Ovary (tissue), 3 donors: ENCODE measurements around the gene RPRML.

Experiments
- CTCF ChIP-seq, 3 donors: fragments of 450-650 bp in 2 of 3; fragments of 200-600 bp in 1 of 3; IDR thresholded peaks; one replicate each; pipeline versions ENCODE4 v1.5.1 to v1.8.0; 2016 to 2022; ENCODE audit warnings: antibody characterized with exemption in 3 of 3, mild to moderate bottlenecking in 1 of 3
- EP300 ChIP-seq: sonication (generic); formaldehyde crosslinking; IDR thresholded peaks from one replicate; pipeline ENCODE4 v1.6.1; 2017; ENCODE audit warnings: antibody characterized with exemption
- POLR2A ChIP-seq: fragments of 450-650 bp; IDR thresholded peaks from one replicate; pipeline ENCODE4 v1.6.1; 2017; ENCODE audit warnings: antibody characterized with exemption, mild to moderate bottlenecking, moderate library complexity
- donor health status: DM: no; HTN: no; CAD: no.

DNA sequence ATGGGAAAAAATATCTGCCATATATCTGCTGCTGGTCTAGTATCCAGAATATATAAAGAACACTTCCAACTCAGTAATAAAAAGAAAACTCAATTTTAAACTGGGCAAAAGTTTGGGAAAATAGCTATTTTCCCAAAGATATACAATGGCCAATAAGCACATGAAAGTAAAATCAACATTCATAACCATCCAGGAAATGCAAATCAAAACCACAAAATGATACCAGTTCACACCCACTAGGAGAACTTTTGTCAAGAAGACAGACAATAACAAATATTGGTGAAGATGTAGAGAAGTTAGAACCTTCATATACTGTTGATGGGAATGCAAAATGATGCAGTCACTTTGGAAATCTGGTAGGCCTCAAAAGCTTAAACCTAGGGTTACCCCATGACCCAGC, 33.4 kb upstream of the RPRML start:
- TF ChIP-seq EP300 (no peak), CTCF (IDR thresholded peaks at IDR 0.05) (no peak), POLR2A (no peak)
